ENCODE data around the gene CHST8.

DNA sequence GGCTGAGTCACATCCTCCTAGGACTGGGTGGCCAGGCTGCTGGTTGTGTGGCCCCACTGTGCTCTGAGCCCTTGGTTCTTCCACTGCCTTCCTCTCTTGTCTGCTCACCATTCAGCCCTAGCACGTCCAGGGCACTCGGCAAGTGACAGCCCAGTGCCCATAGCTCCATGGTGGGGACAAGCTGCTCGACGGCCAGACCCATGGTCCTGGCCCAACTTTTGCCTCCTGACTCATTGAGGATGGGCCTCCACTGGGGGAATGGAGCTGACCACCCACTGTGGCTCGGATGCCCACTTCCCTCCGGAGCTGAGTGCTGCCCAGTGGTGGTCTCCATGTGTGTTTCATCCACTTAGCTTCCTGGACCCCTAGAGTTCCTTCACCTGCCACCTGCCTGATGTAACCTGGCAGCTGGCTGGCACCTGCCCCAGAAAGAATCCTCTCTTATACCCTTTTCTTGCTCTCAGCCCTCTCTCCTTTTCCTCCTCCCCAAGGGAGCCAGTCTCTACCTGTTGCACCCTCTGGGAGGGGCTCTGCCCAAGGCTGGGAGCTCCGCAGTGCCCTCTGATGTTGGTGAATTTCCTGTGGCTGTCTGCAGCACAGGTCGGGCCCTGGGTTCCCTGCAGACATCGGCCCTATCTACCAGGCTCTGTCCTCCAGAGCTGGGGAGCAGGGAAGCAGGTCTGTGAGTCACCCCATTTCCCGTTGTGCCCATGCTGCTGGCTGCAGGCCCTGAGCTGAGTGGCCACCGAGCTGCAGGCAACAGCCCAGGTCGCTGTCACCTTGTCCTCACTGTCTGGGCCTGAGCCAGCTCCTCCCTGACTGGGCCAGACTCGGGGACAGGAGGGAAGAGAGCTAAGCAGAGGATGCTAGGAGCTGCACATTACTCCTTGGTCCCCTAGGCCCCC, 7.4 kb downstream of the CHST8 start:
- no peak for TF ChIP-seq EP300 (IDR thresholded peaks at IDR 0.05)
- no peak for TF ChIP-seq POLR2A (IDR thresholded peaks at IDR 0.05)
- TF ChIP-seq, protein P1, sequence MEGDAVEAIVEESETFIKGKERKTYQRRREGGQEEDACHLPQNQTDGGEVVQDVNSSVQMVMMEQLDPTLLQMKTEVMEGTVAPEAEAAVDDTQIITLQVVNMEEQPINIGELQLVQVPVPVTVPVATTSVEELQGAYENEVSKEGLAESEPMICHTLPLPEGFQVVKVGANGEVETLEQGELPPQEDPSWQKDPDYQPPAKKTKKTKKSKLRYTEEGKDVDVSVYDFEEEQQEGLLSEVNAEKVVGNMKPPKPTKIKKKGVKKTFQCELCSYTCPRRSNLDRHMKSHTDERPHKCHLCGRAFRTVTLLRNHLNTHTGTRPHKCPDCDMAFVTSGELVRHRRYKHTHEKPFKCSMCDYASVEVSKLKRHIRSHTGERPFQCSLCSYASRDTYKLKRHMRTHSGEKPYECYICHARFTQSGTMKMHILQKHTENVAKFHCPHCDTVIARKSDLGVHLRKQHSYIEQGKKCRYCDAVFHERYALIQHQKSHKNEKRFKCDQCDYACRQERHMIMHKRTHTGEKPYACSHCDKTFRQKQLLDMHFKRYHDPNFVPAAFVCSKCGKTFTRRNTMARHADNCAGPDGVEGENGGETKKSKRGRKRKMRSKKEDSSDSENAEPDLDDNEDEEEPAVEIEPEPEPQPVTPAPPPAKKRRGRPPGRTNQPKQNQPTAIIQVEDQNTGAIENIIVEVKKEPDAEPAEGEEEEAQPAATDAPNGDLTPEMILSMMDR (IDR thresholded peaks at IDR 0.05), result no peak
